Gastroesophageal sphincter (tissue), 4 donors: Measurements from ENCODE around the gene TRMT10C. TPM values are rescaled to one million over a fixed set of nuclear protein-coding genes. Genes with fewer than 3 reads are reported as not detected.
"Not testable (repeated sequence)": the region's sequence is repeated elsewhere in the genome, so short reads cannot be mapped to it uniquely, and the experiment has no call there.

ENCODE experiments used
- ATAC-seq: fragments of 150-250 bp; one replicate; pipeline ENCODE4 v1.9.1; 2016; ENCODE audit warnings: mild to moderate bottlenecking, moderate library complexity
- H3K27ac ChIP-seq, 4 donors: fragments of 200-600 bp; sonication (generic) in 3 of 4; 1 replicate in 3 of 4; 2 replicates in 1 of 4; pipeline ENCODE4 v1.5.1; 2016 to 2019
- H3K27me3 ChIP-seq: fragments of 200-600 bp; sonication (generic); one replicate; pipeline ENCODE4 v1.5.1; 2019
- H3K36me3 ChIP-seq, 2 donors: fragments of 200-600 bp; sonication (generic); one replicate each; pipeline ENCODE4 v1.5.1; 2019; ENCODE audit warnings: control low read depth in 1 of 2
- H3K4me1 ChIP-seq, 3 donors: fragments of 200-600 bp; sonication (generic); 1 replicate in 2 of 3; 2 replicates in 1 of 3; pipeline ENCODE4 v1.5.1; 2016 to 2019; ENCODE audit warnings: control low read depth in 2 of 3
- H3K4me3 ChIP-seq, 2 donors: fragments of 200-600 bp; sonication (generic); one replicate each; pipeline ENCODE4 v1.5.1; 2019; ENCODE audit warnings: mild to moderate bottlenecking in 1 of 2, moderate library complexity in 1 of 2
- H3K9me3 ChIP-seq, 3 donors: fragments of 200-600 bp; sonication (generic); one replicate each; pipeline ENCODE4 v1.5.1; 2017 to 2019; ENCODE audit warnings: control low read depth in 2 of 3
- EP300 ChIP-seq: sonication (generic); formaldehyde crosslinking; IDR thresholded peaks from one replicate; pipeline ENCODE4 v1.6.1; 2017; ENCODE audit warnings: antibody characterized with exemption, mild to moderate bottlenecking
- POLR2A ChIP-seq, 2 donors: fragments of 450-650 bp; IDR thresholded peaks; one replicate each; pipeline ENCODE4 v1.6.1; 2017; ENCODE audit warnings: antibody characterized with exemption in 2 of 2, mild to moderate bottlenecking in 2 of 2, moderate library complexity in 1 of 2
- POLR2AphosphoS5 ChIP-seq: sonication (generic); formaldehyde crosslinking; IDR thresholded peaks from one replicate; pipeline ENCODE4 v1.6.1; 2017; ENCODE audit warnings: antibody characterized with exemption
- WGBS, 2 donors: methylation state at CpG; one replicate each; pipeline ENCODE4 v1.1.5; 2018; ENCODE audit warnings: low coverage in 1 of 2; 5-methylcytosine and 5-hydroxymethylcytosine counted together
- total RNA-seq, 4 donors: library from RNA; depleted of rRNA; stranded (reverse); fragments of >200 nt; gene quantifications; one replicate each; pipeline ENCODE4 v1.1.0, GENCODE V29; 2016
- TF ChIP-seq, protein P1 (sequence below), 4 experiments: fragments of 200-600 bp in 2 of 4; fragments of 450-650 bp in 2 of 4; sonication (generic) in 1 of 4; IDR thresholded peaks; one replicate each; pipeline ENCODE4 v1.5.1; 2017 to 2019; ENCODE audit warnings: antibody characterized with exemption in 4 of 4, mild to moderate bottlenecking in 2 of 4, moderate library complexity in 2 of 4

TRMT10C gene
- total RNA-seq, 4 donors from 2014 or later = 12.2 to 22.7 (median 16.8) TPM

DNA sequence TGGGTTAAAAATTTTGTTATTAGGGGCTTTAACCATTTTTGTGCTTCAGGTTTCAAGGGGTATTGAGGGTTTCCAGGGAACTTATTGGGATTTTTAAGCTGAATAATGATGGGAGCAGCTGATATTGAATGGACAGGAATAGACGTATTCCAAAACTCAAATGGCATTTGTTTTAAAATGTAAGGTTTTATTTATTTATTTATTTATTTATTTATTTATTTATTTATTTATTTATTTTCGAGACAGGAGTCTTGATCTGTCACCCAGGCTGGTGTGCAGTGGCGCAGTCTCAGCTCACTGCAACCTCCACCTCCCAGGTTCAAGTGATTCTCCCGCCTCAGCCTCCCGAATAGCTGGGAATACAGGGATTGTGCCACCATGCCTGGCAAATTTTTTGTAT lies 26.4 kb upstream of the TRMT10C start:
- Histone ChIP-seq H3K9me3 (no peaks in the 10 kb centered on the region), H3K27me3 (no peaks in the 10 kb centered on the region), H3K27ac (no peak overlapping the region), H3K4me1 (no peaks in the 10 kb centered on the region), H3K4me3 (no peak overlapping the region), H3K36me3 (no peaks in the 10 kb centered on the region)
- 72 to 83% methylated on average over 5 of the region's 5 CpGs for WGBS, 2 donors
- no peak for ATAC-seq
- TF ChIP-seq EP300 (no peak), POLR2AphosphoS5 (no peak), POLR2A (IDR thresholded peaks at IDR 0.05) (no peak)
- TF ChIP-seq, protein P1, sequence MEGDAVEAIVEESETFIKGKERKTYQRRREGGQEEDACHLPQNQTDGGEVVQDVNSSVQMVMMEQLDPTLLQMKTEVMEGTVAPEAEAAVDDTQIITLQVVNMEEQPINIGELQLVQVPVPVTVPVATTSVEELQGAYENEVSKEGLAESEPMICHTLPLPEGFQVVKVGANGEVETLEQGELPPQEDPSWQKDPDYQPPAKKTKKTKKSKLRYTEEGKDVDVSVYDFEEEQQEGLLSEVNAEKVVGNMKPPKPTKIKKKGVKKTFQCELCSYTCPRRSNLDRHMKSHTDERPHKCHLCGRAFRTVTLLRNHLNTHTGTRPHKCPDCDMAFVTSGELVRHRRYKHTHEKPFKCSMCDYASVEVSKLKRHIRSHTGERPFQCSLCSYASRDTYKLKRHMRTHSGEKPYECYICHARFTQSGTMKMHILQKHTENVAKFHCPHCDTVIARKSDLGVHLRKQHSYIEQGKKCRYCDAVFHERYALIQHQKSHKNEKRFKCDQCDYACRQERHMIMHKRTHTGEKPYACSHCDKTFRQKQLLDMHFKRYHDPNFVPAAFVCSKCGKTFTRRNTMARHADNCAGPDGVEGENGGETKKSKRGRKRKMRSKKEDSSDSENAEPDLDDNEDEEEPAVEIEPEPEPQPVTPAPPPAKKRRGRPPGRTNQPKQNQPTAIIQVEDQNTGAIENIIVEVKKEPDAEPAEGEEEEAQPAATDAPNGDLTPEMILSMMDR (IDR thresholded peaks at IDR 0.05) = no peak

DNA sequence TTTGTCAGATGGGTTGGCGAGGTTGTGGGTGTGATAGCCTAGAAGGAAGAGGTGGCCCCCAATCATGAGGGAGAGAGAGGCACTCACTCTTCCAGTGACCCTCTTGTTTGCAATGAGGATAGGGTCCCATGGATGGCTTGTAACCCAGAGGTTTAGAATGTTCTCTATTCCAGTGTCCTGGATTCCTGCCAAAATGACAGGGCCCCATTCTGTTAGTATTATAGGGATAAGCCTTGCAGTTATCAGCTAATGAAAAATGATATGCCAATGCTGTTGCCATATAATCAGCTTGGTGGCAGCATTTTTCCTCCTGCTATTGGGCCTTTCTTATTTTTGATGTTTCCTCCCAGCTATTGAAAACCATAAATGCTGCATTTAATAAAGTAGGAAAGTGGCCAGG lies 25.4 kb upstream of the TRMT10C start:
- Histone ChIP-seq H3K27ac (no peak overlapping the region), H3K4me3 (no peak overlapping the region), H3K27me3 (no peaks in the 10 kb centered on the region), H3K4me1 (no peaks in the 10 kb centered on the region), H3K9me3 (no peaks in the 10 kb centered on the region), H3K36me3 (no peaks in the 10 kb centered on the region)
- TF ChIP-seq EP300 (no peak), POLR2A (IDR thresholded peaks at IDR 0.05) (no peak), POLR2AphosphoS5 (no peak)
- TF ChIP-seq, protein P1 (IDR thresholded peaks at IDR 0.05) = no peak
- 88 to 100% methylated on average over 1 of the region's 1 CpG for WGBS, 2 donors
- no peak for ATAC-seq

DNA sequence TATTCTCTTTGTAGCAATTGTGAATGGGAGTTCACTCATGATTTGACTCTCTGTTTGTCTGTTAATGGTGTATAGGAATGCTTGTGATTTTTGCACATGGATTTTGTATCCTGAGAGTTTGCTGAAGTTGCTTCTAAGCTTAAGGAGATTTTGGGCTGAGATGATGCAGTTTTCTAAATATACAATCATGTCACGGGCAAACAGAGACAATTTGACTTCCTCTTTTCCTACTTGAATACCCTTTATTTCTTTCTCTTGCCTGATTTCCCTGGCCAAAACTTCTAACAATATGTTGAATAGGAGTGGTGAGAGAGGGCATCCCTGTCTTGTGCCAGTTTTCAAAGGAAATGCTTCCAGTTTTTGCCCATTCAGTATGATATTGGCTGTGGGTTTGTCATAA lies 24.7 kb upstream of the TRMT10C start:
- not testable (repeated sequence) for H3K36me3 ChIP-seq, H3K4me1 ChIP-seq, H3K27ac ChIP-seq, H3K9me3 ChIP-seq, ATAC-seq, H3K4me3 ChIP-seq, H3K27me3 ChIP-seq
- WGBS, 2 donors = 67 to 83% methylated on average over 1 of the region's 1 CpG

DNA sequence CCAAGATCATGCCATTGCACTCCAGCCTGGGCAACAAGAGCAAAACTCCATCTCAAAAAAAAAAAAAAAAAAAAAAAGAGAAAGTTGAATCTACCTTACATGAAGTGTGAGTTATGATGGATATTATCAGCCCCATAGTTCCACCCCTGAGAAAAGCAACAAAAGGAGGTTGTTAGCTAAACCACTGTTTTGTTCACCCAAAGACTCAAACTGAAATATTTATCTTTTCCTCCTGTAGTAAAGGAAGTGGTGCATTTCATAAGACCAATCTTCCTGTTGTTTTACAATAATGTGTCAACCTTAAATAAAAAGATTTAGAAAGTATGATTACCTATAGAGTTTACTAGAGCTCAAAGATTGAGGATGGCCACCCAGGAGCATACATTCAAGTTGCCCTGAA lies 18.7 kb upstream of the TRMT10C start:
- no peaks in the 10 kb centered on the region for H3K4me1 ChIP-seq
- H3K27ac ChIP-seq = no peak overlapping the region
- H3K9me3 ChIP-seq = no peaks in the 10 kb centered on the region
- H3K27me3 ChIP-seq = no peaks in the 10 kb centered on the region
- H3K4me3 ChIP-seq = no peak overlapping the region
- ATAC-seq = no peak
- H3K36me3 ChIP-seq = no peaks in the 10 kb centered on the region
- no peak for TF ChIP-seq EP300
- TF ChIP-seq, protein P1 (IDR thresholded peaks at IDR 0.05) = no peak
- TF ChIP-seq POLR2A (IDR thresholded peaks at IDR 0.05) = no peak
- TF ChIP-seq POLR2AphosphoS5 = no peak

DNA sequence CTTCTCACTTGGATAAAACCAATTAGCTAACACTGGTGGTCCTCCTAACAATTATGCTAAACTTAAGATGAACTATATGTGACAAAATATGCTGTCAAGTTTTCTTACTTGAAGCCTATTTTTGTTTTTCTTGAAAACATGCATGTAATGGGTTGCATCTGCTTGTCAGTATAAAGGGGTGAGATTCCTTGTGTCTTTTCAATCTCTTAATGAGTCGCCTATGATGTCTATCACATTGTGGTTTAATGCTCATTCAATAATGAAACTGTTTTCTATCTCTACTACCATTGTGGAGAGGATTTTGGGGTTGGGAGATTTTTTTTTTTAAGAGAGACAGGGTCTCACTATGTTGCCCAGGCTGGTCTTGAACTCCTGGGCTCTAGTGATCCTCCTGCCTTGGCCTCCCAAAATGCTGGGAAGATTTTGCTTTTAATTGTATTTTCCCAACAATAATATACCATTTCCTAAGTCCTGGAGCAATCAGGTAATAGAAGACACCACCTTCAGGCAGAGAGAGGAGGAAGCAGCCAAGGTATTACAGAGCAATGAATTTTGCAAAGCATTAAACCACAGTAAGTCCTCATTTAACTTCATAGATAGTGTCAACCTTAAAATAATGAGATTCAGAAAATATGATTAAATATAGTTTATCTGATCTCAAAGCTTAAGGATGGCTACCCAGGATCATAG lies 17.4 kb upstream of the TRMT10C start:
- Histone ChIP-seq H3K4me1 (no peaks in the 10 kb centered on the region), H3K36me3 (no peaks in the 10 kb centered on the region), H3K9me3 (no peaks in the 10 kb centered on the region), H3K27me3 (no peaks in the 10 kb centered on the region), H3K27ac (no peak overlapping the region), H3K4me3 (no peak overlapping the region)
- TF ChIP-seq EP300 (no peak), POLR2A (IDR thresholded peaks at IDR 0.05) (no peak), POLR2AphosphoS5 (no peak)
- TF ChIP-seq, protein P1 (IDR thresholded peaks at IDR 0.05) = no peak
- 63 to 79% methylated on average over 1 of the region's 1 CpG for WGBS, 2 donors
- ATAC-seq = no peak
